ENCODE data around the gene SPEN. TPM values are rescaled to one million over a fixed set of nuclear protein-coding genes. Genes with fewer than 3 reads are reported as not detected.
"Not testable (repeated sequence)": the region's sequence is repeated elsewhere in the genome, so short reads cannot be mapped to it uniquely, and the experiment has no call there.

Gene SPEN
- total RNA-seq, 1 experiment from 2014 or later: 46.4 TPM

DNA sequence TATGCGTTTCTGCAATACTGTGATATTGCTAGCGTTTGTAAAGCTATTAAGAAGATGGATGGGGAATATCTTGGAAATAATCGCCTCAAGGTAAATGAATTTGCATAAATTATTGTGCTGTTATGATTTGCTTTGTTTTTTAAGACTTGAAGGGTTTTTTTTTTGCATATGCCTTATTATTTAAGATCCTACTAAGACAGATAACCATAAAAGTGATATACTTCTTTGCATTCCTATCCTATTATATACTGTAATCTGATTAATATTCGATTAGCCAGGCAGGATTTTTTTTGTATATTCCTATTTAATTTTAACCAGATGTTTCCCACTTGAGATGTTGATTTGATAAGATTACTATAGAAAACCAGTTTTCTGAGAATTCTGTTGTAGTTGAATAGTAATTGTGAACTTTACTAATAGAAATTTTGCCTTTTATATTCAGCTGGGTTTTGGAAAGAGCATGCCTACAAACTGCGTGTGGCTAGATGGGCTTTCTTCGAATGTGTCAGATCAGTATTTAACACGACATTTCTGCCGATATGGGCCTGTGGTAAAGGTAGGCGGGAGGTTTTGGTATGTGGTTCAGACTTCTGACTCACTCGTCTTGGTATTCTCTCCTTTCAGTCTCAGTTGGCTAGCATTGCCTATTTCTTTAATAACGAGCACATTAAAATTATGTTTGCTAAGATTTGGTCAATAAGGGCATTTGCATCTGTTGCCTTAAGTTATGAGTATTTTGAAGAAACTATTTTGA is 71.6 kb downstream of the SPEN start:
- Histone ChIP-seq H3K4me1 (peaks cover 7% of the 10 kb centered on the region; the same call in 1 of the 2 replicates), H3K27me3 (replicated peaks; ENCODE audit: control insufficient read depth, insufficient read depth, low read length) (no peaks in the 10 kb centered on the region), H3K36me3 (ENCODE audit: control insufficient read depth, insufficient read depth, low read length) (no peaks in the 10 kb centered on the region), H3K4me3 (ENCODE audit: low read depth, low read length) (no peak overlapping the region), H3K9me3 (no peaks in the 10 kb centered on the region)
- DNase-seq: no peak
- ChIA-PET CTCF (no interaction called here), POLR2A (no interaction called here)
- Mint-ChIP-seq H3K27ac (ENCODE audit: unreplicated experiment) (no peak overlapping the region), H3K27me3 (ENCODE audit: insufficient read depth, unreplicated experiment) (no peaks in the 10 kb centered on the region), H3K4me1 (ENCODE audit: low read depth, unreplicated experiment) (no peaks in the 10 kb centered on the region), H3K36me3 (ENCODE audit: insufficient read depth, unreplicated experiment) (peaks cover 57% of the 10 kb centered on the region), H3K9me3 (ENCODE audit: unreplicated experiment) (no peaks in the 10 kb centered on the region), H3K4me3 (ENCODE audit: unreplicated experiment) (no peak overlapping the region)
- BruUV-seq (replicated peaks): no TSS peak
- intact Hi-C loops (cut with micrococcal nuclease; ENCODE audit: unreplicated experiment): no loop called here
- TF ChIP-seq, protein P1, sequence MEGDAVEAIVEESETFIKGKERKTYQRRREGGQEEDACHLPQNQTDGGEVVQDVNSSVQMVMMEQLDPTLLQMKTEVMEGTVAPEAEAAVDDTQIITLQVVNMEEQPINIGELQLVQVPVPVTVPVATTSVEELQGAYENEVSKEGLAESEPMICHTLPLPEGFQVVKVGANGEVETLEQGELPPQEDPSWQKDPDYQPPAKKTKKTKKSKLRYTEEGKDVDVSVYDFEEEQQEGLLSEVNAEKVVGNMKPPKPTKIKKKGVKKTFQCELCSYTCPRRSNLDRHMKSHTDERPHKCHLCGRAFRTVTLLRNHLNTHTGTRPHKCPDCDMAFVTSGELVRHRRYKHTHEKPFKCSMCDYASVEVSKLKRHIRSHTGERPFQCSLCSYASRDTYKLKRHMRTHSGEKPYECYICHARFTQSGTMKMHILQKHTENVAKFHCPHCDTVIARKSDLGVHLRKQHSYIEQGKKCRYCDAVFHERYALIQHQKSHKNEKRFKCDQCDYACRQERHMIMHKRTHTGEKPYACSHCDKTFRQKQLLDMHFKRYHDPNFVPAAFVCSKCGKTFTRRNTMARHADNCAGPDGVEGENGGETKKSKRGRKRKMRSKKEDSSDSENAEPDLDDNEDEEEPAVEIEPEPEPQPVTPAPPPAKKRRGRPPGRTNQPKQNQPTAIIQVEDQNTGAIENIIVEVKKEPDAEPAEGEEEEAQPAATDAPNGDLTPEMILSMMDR (IDR thresholded peaks at IDR 0.05; ENCODE audit: insufficient read depth in 1 of 2, low read depth in 1 of 2, low read length in 1 of 2, severe bottlenecking in 1 of 2, unreplicated experiment in 1 of 2): no peak

DNA sequence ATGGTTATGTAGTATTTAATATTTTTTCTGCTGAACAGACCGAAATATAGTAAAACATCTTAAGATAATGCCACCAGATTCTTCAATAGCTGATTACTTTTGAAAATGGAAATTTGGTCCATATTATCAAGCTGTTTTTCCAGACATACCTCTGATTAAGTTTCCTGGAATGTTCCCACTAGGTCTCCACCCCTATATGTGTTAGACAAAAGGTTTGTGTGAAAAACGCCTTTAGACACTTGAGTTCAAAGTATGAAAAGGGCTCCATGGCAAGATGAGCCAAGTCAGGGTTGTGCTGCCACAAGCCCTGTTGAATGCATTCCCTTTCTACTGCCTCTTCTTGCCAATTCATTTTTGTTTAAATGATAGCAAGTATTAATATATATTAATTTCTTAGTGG is 75.7 kb downstream of the SPEN start:
- no peaks in the 10 kb centered on the region for H3K27me3 Mint-ChIP-seq (ENCODE audit: insufficient read depth, unreplicated experiment)
- H3K36me3 ChIP-seq (ENCODE audit: control insufficient read depth, insufficient read depth, low read length): no peaks in the 10 kb centered on the region; the same call in 1 of the 2 replicates
- intact Hi-C loops (cut with micrococcal nuclease; ENCODE audit: unreplicated experiment): loop anchor here (5.0 kb wide), 2 partner anchors 106 to 121 kb away; no protein-coding TSS in a partner anchor
- H3K4me3 Mint-ChIP-seq (ENCODE audit: unreplicated experiment): no peak overlapping the region
- TF ChIP-seq, protein P1 (IDR thresholded peaks at IDR 0.05; ENCODE audit: insufficient read depth in 1 of 2, low read depth in 1 of 2, low read length in 1 of 2, severe bottlenecking in 1 of 2, unreplicated experiment in 1 of 2): no peak
- H3K4me1 Mint-ChIP-seq (ENCODE audit: low read depth, unreplicated experiment): no peaks in the 10 kb centered on the region
- no TSS peak for BruUV-seq (replicated peaks)
- H3K36me3 Mint-ChIP-seq (ENCODE audit: insufficient read depth, unreplicated experiment): peaks cover 48% of the 10 kb centered on the region
- H3K4me3 ChIP-seq (ENCODE audit: low read depth, low read length): no peak overlapping the region
- peaks cover 13% of the 10 kb centered on the region; the same call in 1 of the 2 replicates for H3K4me1 ChIP-seq
- POLR2A ChIA-PET: no interaction called here
- no peak overlapping the region for H3K27ac Mint-ChIP-seq (ENCODE audit: unreplicated experiment)
- H3K27me3 ChIP-seq (replicated peaks; ENCODE audit: control insufficient read depth, insufficient read depth, low read length): no peaks in the 10 kb centered on the region
- no peaks in the 10 kb centered on the region for H3K9me3 ChIP-seq
- no peak for DNase-seq
- no peaks in the 10 kb centered on the region for H3K9me3 Mint-ChIP-seq (ENCODE audit: unreplicated experiment)
- CTCF ChIA-PET: no interaction called here

DNA sequence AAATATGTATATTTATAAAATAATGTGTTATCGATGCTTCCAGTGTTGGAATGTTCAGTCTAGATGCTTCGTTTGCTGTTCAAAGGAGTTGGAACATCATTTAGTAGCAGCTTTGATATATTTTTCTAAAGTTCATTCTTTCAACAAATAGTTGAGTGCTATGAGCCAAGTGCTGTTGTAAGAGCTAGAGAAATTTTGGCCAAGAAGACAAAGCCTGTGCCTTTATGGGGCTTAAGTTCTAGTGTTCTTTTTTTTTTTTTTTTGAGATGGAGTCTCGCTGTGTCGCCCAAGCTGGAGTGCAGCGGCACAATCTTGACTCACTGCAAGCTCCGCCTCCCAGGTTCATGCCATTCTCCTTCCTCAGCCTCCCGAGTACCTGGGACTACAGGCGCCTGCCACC is 78.9 kb downstream of the SPEN start:
- intact Hi-C loops (cut with micrococcal nuclease; ENCODE audit: unreplicated experiment); H3K4me1 Mint-ChIP-seq (ENCODE audit: low read depth, unreplicated experiment); H3K27me3 ChIP-seq (replicated peaks; ENCODE audit: control insufficient read depth, insufficient read depth, low read length); POLR2A ChIA-PET; H3K9me3 Mint-ChIP-seq (ENCODE audit: unreplicated experiment); H3K4me3 Mint-ChIP-seq (ENCODE audit: unreplicated experiment); BruUV-seq (replicated peaks); H3K9me3 ChIP-seq; DNase-seq; H3K4me3 ChIP-seq (ENCODE audit: low read depth, low read length); H3K36me3 ChIP-seq (ENCODE audit: control insufficient read depth, insufficient read depth, low read length); H3K27ac Mint-ChIP-seq (ENCODE audit: unreplicated experiment); H3K27me3 Mint-ChIP-seq (ENCODE audit: insufficient read depth, unreplicated experiment): not testable (repeated sequence)
- CTCF ChIA-PET: interaction anchor here (0.6 kb wide), 2 partner anchors 84 to 110 kb away, joined by 3 to 4 read pairs; no protein-coding TSS in a partner anchor
- peaks cover 70% of the 10 kb centered on the region for H3K36me3 Mint-ChIP-seq (ENCODE audit: insufficient read depth, unreplicated experiment)
- peaks cover 13% of the 10 kb centered on the region; the same call in 1 of the 2 replicates for H3K4me1 ChIP-seq
